Subcutaneous adipose tissue (tissue), 4 donors: ENCODE data around the gene C4orf51. TPM values are rescaled to one million over a fixed set of nuclear protein-coding genes. Genes with fewer than 3 reads are reported as not detected.

ENCODE experiments used
- total RNA-seq, 4 donors: library from RNA; depleted of rRNA; stranded (reverse); fragments of >200 nt; gene quantifications; one replicate each; pipeline ENCODE4 v1.1.0, GENCODE V29; 2016
- TF ChIP-seq, protein P1 (sequence below): fragments of 450-650 bp; IDR thresholded peaks from one replicate; pipeline ENCODE4 v1.5.1; 2016; ENCODE audit warnings: low read depth, mild to moderate bottlenecking, control low read depth, antibody characterized with exemption, moderate library complexity

Gene C4orf51
- total RNA-seq, 4 donors from 2014 or later = not detected

GRCh38 chr4:145776208-145776607, 96.3 kb downstream of the C4orf51 start:
- TF ChIP-seq, protein P1, sequence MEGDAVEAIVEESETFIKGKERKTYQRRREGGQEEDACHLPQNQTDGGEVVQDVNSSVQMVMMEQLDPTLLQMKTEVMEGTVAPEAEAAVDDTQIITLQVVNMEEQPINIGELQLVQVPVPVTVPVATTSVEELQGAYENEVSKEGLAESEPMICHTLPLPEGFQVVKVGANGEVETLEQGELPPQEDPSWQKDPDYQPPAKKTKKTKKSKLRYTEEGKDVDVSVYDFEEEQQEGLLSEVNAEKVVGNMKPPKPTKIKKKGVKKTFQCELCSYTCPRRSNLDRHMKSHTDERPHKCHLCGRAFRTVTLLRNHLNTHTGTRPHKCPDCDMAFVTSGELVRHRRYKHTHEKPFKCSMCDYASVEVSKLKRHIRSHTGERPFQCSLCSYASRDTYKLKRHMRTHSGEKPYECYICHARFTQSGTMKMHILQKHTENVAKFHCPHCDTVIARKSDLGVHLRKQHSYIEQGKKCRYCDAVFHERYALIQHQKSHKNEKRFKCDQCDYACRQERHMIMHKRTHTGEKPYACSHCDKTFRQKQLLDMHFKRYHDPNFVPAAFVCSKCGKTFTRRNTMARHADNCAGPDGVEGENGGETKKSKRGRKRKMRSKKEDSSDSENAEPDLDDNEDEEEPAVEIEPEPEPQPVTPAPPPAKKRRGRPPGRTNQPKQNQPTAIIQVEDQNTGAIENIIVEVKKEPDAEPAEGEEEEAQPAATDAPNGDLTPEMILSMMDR = no peak

- TF ChIP-seq, protein P1 = no peak
Observed at GRCh38 chr4:145779319-145779801, 99.4 kb downstream of the C4orf51 start.

GRCh38 chr4:145781351-145781750, 101.4 kb downstream of the C4orf51 start:
- TF ChIP-seq, protein P1 = no peak

Other genes with a start within 250 kb of the C4orf51 start
- gene SMAD1, start 198.3 kb upstream of the C4orf51 start, total RNA-seq = 10 to 100 TPM; 10.4 to 36.9 (median 19.9) TPM
- 1 to 10 TPM; 3.4 to 6.4 (median 5.5) TPM for gene MMAA, start 60.8 kb upstream of the C4orf51 start, total RNA-seq